Measurements from ENCODE around the gene UROS. TPM values are rescaled to one million over a fixed set of nuclear protein-coding genes. Genes with fewer than 3 reads are reported as not detected.

UROS gene
- total and polyA plus RNA-seq, 4 donors: 24.9 to 157 (median 37.9) TPM

- 96% methylated on average over 12 of the region's 12 CpGs for WGBS
- Histone ChIP-seq H3K4me1 (ENCODE audit: control insufficient read depth in 4 of 4, insufficient read depth in 4 of 4, low read length in 3 of 4) (no peaks in the 10 kb centered on the region), H3K36me3 (ENCODE audit: control insufficient read depth in 4 of 4, insufficient read depth in 3 of 4, low read depth in 1 of 4, low read length in 3 of 4) (peaks cover 2 to 7% (median 4%) of the 10 kb centered on the region in 4 donors), H3K27me3 (ENCODE audit: control insufficient read depth in 4 of 4, insufficient read depth in 4 of 4, low read length in 3 of 4) (no peaks in the 10 kb centered on the region), H3K4me3 (ENCODE audit: low read depth in 1 of 3, low read length in 3 of 3) (no peak overlapping the region), H3K27ac (ENCODE audit: low read depth in 1 of 2, low read length in 2 of 2) (no peak overlapping the region), H3K9me3 (ENCODE audit: control insufficient read depth in 4 of 4, low read length in 3 of 4) (no peaks in the 10 kb centered on the region), H3K9ac (ENCODE audit: low read depth in 1 of 2, low read length in 2 of 2) (no peak overlapping the region)
- DNase-seq (ENCODE audit: low spot score): no peak
- TF ChIP-seq NR2F2 (IDR thresholded peaks at IDR 0.05): no peak
- no peak for TF ChIP-seq RXRA (IDR thresholded peaks at IDR 0.05)
- no peak for TF ChIP-seq REST (IDR thresholded peaks at IDR 0.05)
- TF ChIP-seq HNF4G (IDR thresholded peaks at IDR 0.05): no peak
- no peak for TF ChIP-seq SP1 (IDR thresholded peaks at IDR 0.05)
- TF ChIP-seq RAD21 (IDR thresholded peaks at IDR 0.05): no peak
- no peak for TF ChIP-seq CTCF (IDR thresholded peaks at IDR 0.05; ENCODE audit: low read depth, low read length, missing input control)
- TF ChIP-seq GABPA (IDR thresholded peaks at IDR 0.05 in 1 of 2, conservative IDR thresholded peaks at IDR 0.05 in 1 of 2): no peak
- TF ChIP-seq TAF1 (conservative IDR thresholded peaks at IDR 0.05): no peak
- TF ChIP-seq ZBTB33 (IDR thresholded peaks at IDR 0.05): no peak
- no peak for TF ChIP-seq MAX (IDR thresholded peaks at IDR 0.05)
- TF ChIP-seq JUND (IDR thresholded peaks at IDR 0.05): no peak
- no peak for TF ChIP-seq FOXA1 (IDR thresholded peaks at IDR 0.05)
- TF ChIP-seq ATF3 (IDR thresholded peaks at IDR 0.05): no peak
- no peak for TF ChIP-seq HNF4A (conservative IDR thresholded peaks at IDR 0.05)
Observed at GRCh38 chr10:125769175-125769574, 53.9 kb downstream of the UROS start.

GRCh38 chr10:125768219-125768855, 54.7 kb downstream of the UROS start:
- Histone ChIP-seq H3K36me3 (ENCODE audit: control insufficient read depth in 4 of 4, insufficient read depth in 3 of 4, low read depth in 1 of 4, low read length in 3 of 4) (peaks cover 6 to 14% (median 12%) of the 10 kb centered on the region in 4 donors), H3K4me3 (ENCODE audit: low read depth in 1 of 3, low read length in 3 of 3) (no peak overlapping the region), H3K27ac (ENCODE audit: low read depth in 1 of 2, low read length in 2 of 2) (no peak overlapping the region), H3K27me3 (ENCODE audit: control insufficient read depth in 4 of 4, insufficient read depth in 4 of 4, low read length in 3 of 4) (no peaks in the 10 kb centered on the region), H3K4me1 (ENCODE audit: control insufficient read depth in 4 of 4, insufficient read depth in 4 of 4, low read length in 3 of 4) (no peaks in the 10 kb centered on the region), H3K9me3 (ENCODE audit: control insufficient read depth in 4 of 4, low read length in 3 of 4) (no peaks in the 10 kb centered on the region), H3K9ac (ENCODE audit: low read depth in 1 of 2, low read length in 2 of 2) (no peak overlapping the region)
- DNase-seq (ENCODE audit: low spot score): no peak
- TF ChIP-seq GABPA (IDR thresholded peaks at IDR 0.05 in 1 of 2, conservative IDR thresholded peaks at IDR 0.05 in 1 of 2) (no peak), HNF4G (IDR thresholded peaks at IDR 0.05) (no peak), JUND (IDR thresholded peaks at IDR 0.05) (no peak), ZBTB33 (IDR thresholded peaks at IDR 0.05) (no peak), EGR1 (IDR thresholded peaks at IDR 0.05; ENCODE audit: low read depth in 2 of 2) (no peak), SP1 (IDR thresholded peaks at IDR 0.05) (no peak), MAX (IDR thresholded peaks at IDR 0.05) (no peak), ATF3 (IDR thresholded peaks at IDR 0.05) (no peak), RXRA (IDR thresholded peaks at IDR 0.05) (no peak), FOXA1 (IDR thresholded peaks at IDR 0.05) (no peak), TAF1 (conservative IDR thresholded peaks at IDR 0.05) (no peak), HNF4A (conservative IDR thresholded peaks at IDR 0.05) (no peak), RAD21 (IDR thresholded peaks at IDR 0.05) (no peak), CTCF (IDR thresholded peaks at IDR 0.05; ENCODE audit: low read depth, low read length, missing input control) (no peak)
- 79% methylated on average over 4 of the region's 4 CpGs for WGBS
